HG02678 (cell line): ENCODE data around the gene COX5A.

ENCODE experiments used
- ATAC-seq: cut with Tn5 transposase; IDR thresholded peaks from one replicate; pipeline ENCODE4 v1.9.1; 2021; ENCODE audit warnings: mild to moderate bottlenecking, moderate library complexity; ENCODE audit not compliant: unreplicated experiment

Gene COX5A

DNA sequence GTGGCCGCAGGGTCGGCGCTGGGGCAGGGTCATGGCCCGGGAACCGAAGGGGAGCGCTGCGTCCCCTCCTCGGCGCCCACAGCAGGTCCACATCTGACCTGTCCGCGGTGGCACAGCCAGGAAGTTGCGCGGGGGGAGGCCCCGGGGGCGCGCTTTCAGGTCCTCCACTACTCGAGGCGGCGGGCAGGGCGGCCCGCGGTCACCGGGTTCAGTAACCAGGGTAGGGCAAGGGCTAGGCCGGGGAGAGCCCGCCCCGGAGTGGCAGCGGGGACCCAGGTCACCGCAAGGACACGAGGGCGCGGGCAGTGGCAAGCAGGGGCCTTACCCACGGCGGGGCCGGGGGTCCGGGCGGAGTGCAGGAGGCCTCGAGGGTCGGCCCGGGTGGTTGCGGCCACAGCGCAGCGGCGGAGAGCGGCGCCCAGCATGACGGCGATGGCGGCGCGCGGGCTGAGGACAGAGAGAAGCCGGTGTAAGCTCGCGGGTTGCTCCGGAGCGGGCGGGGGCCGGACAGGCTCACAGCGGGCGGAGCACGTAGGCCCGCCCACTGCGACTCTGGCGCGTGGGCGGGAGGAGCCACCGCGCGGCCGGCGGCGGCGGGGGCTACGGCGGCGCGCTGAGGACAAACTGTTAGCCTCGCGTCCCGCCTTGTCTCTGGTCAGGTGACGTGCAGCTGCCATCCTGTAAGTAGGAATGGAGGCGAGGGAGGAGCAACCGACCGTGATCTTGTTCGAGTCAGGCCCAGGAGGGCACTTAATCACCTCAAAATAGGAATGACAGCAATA lies at the start of gene COX5A:
TSS of gene COX5A (minus strand) at position 484 of the 782 bp plus-strand sequence. CDS start at position 425, 59 bp downstream.
- ATAC-seq, result peak; percentile 87

GRCh38 chr15:74983725-74984231 lies 45.9 kb upstream of the COX5A start:
- ATAC-seq, result no peak

- no peak for ATAC-seq
Measured at GRCh38 chr15:74982183-74982582, 44.3 kb upstream of the COX5A start.

DNA sequence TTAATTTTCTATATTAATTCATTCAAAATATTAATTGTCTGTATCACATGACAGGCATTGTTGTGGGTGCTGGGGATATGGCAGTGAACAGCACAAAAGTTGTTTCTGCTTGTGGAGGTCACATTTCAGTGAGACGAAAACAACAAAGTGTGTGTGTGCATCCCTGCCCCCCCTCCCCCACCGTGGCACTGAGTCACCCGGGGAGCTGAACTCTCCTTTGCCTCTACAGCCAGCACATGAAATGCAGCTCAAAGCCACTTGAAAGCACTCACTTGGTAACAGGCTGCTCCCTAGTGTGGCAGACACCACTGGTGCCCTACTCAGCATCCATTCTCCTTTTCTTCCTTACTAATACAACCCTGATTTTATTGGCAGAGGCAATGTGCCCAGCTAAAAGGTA lies 40.6 kb upstream of the COX5A start:
- no peak for ATAC-seq

GRCh38 chr15:74978077-74978476 lies 40.2 kb upstream of the COX5A start:
- no peak for ATAC-seq

DNA sequence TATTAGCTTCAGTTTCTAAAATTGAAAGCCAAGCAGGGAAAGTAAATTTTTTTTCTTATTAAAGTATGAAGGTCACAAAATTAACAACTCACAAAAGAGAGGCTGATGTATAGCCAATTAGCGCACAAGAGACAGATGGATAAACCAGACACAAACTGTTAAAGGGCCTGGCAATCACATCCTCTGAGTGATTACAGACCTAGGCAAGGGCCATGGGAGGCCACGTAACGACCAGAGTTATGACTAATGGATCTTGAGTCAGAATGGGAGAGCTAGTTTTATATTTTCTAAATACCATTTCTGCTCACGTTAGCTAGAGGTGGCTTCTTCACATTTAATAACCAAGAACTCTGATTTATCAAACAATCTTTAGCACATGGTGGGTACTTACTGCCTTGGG lies 39.7 kb upstream of the COX5A start:
- ATAC-seq, result no peak

GRCh38 chr15:74976159-74976558 lies 38.3 kb upstream of the COX5A start:
- no peak for ATAC-seq

GRCh38 chr15:74967670-74968069 lies 29.8 kb upstream of the COX5A start:
- ATAC-seq, result no peak

DNA sequence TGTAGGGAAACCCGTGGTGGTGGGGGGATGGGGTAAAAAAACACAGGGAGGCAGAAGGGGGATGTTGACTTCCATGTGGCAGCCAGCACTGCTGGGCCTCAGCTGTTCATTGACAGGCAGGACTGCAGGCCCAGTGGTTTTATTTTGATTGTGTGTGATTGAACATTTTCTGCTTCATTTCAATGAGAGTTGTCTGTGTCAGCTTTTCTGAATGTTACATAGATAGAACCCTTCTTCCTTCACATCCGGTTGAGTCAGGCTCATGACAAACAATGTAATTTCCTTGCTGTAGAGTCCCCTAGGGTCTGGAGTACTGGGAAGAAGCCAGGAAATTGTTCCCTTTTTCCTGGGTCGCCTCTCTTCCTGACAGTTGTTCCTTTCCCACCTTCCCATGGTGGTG lies 26.9 kb upstream of the COX5A start:
- no peak for ATAC-seq

- no peak for ATAC-seq
Measured at GRCh38 chr15:74963213-74963612, 25.3 kb upstream of the COX5A start.

GRCh38 chr15:74962671-74963070 lies 24.8 kb upstream of the COX5A start:
- ATAC-seq, result no peak

DNA sequence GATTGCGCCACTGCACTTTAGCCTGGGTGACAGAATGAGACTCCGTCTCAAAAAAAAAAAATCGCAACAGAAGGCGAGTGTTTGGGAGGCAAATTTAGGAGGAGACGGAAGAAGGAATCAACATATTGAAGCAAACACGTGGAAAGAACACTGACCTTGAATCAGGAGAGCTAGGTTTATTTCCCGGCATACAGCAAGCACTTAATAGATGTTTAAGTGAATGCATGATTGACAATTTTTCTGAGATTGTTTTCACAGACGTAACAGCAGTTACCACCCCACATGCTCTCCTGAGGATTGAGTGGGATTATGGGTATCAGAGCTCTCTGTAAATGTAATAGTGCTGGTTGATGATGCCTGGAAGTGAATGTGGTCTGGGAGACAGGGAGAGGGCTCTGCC lies 24.3 kb upstream of the COX5A start:
- ATAC-seq, result no peak

GRCh38 chr15:74961616-74962015 lies 23.7 kb upstream of the COX5A start:
- ATAC-seq, result no peak

DNA sequence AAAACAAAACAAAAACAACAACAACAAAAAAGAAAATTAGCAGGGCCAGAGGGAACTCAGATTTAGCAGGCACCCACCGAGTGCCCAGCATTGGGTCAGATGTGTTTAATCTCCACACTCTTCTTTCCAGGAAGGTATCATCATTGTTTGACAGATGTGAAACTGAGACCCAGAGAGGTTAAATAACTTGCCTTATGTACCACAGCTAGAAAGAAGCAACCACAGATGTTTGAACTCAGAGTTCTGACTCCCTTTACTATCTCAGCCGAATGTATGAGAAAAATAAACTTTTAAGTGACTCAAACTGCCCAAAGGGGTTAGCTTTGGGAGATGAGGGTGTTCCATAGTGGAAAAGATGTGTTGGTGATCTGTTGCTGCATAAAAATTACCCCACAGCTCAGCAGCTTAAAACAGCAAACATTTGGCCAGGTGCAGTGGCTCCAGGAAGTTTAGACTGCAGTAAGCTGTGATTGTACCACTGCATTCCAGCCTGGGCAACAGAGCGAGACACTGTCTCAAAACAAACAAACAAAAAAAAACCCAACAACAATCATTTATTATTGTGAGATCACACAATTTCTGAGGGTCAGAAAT lies 23.2 kb upstream of the COX5A start:
- ATAC-seq, result no peak

- no peak for ATAC-seq
Measured at GRCh38 chr15:74960286-74960685, 22.4 kb upstream of the COX5A start.

- ATAC-seq, result no peak
Measured at GRCh38 chr15:74959586-74959939, 21.7 kb upstream of the COX5A start.

DNA sequence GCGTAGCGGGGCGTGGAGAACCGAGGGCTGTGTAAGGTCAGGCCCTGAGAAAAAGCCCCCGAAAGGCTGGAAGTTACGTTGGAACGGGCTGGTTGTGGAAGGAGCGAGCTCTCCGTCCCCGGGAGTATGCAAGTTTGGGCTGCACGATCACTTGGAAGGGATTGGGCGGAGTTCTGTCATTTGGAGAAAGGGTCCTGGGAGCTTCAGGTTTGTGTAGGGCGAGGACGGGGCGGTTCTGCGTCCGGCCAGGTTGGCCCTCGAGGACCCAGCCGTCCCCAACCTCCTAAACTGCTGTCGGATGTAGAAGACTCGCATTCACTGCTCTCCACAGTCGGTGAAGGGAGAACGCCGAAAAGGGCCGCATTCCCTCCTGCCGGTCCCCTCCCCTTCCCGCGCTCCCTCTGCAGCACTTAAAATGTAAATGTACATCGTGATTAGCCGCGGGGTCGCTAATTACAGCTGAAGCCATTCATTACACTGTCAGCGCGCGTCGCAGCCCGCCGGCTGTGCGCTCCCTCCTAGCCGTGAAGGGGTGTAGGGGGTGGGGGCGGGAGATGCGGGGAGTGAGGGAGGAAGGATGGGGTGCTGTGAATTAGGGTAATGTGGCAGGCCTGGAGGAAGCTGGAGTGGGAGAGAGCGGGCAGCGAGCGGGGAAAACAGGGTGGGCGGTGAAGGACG lies 21.2 kb upstream of the COX5A start:
- no peak for ATAC-seq

DNA sequence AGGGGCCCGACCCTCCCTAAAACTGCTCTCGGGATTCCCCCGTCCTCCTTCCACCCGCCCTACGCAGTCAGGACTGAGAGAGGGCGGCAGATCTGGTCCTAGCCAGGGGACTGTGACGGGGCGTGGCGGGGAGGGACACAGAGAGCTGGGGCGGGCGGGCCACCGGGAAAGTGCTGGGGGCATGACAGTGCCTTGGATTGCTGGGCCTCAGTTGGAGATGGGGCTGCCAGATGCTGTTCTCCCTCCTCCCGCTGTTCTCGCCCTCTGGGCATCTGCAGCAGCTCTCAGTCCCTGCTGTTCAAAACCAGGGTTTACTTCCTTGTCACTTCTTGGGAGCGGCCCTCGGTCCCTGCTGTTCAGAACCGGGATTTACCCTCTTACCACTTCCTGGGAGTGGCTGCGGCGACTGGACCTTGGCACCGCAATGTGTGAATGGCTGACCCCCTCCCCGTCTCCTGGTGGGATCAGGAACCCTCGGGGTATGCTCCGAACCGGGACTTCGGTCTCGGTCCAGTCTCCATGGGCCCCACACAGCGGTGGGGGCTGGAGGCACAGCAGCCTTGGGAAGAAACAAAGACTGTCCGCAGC lies 20.5 kb upstream of the COX5A start:
- no peak for ATAC-seq

DNA sequence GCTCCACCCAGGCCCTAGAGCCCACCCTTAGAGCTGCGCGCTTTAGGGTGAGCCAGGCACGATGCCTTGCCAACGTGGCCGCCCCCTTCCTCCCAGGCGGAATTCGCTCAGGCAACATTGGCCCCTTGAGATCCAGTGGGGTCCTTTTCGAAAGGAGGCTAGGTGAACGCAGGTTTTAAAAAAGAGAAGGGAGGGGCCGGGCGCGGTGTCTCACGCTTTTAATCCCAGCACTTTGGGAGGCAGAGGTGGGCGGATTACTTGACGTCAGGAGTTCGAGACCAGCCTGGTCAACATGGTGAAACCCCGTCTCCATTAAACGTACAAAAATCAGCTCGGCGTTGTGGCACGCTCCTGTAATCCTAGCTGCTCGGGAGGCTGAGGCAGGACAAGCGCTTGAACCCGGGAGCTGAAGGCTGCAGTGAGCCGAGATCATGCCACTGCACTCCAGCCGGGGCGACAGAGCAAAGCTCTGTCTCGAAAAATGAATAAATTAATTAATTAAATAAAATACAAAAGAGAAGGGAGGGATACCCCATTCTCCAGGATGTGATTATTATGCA lies 19.7 kb upstream of the COX5A start:
- ATAC-seq, result no peak

- peak; percentile 85 for ATAC-seq
Measured at GRCh38 chr15:74956648-74957475, 19.0 kb upstream of the COX5A start, which contains the start of gene RPP25. Gene RPP25, minus strand, starts transcription at chr15:74956772. Its CDS starts 189 bp downstream, at chr15:74956583.
